HepG2 (cell line): ENCODE data around the gene EMC9. TPM values are rescaled to one million over a fixed set of nuclear protein-coding genes. Genes with fewer than 3 reads are reported as not detected.

ENCODE experiments used
- CEBPZ ChIP-seq: IDR thresholded peaks from 2 replicates; pipeline ENCODE4 v1.6.1; 2012; ENCODE audit warnings: low read length, improper control_type of control experiment
- CHCHD3 ChIP-seq: sonication (generic); formaldehyde crosslinking; IDR thresholded peaks from 2 replicates; pipeline ENCODE4 v1.8.0; 2022; ENCODE audit warnings: mild to moderate bottlenecking, missing genetic modification reagents, moderate library complexity
- GZF1 ChIP-seq: sonication (generic); formaldehyde crosslinking; IDR thresholded peaks from 2 replicates; pipeline ENCODE4 v1.5.1; 2020; ENCODE audit warnings: mild to moderate bottlenecking, missing genetic modification reagents
- ISL2 ChIP-seq: sonication (generic); formaldehyde crosslinking; IDR thresholded peaks from 2 replicates; pipeline ENCODE4 v1.5.0; 2020; ENCODE audit warnings: missing genetic modification reagents
- JARID2 ChIP-seq: sonication (generic); formaldehyde crosslinking; IDR thresholded peaks from 2 replicates; pipeline ENCODE4 v1.8.1; 2023; ENCODE audit warnings: missing genetic modification reagents, inconsistent platforms; ENCODE audit not compliant: insufficient replicate concordance
- JUND ChIP-seq: sonication (generic); formaldehyde crosslinking; IDR thresholded peaks from 2 replicates; pipeline ENCODE4 v1.8.0; 2022; ENCODE audit warnings: mild to moderate bottlenecking, missing genetic modification reagents
- KDM3A ChIP-seq: IDR thresholded peaks from 2 replicates; pipeline ENCODE4 v1.6.1; 2018; ENCODE audit warnings: low read depth, missing compliant biosample characterization
- LCORL ChIP-seq, 2 experiments: fragments of 450-650 bp in 1 of 2; sonication (generic) in 1 of 2; formaldehyde crosslinking in 1 of 2; IDR thresholded peaks; 2 replicates each; pipeline versions ENCODE4 v1.5.0 to v1.6.1; 2017 to 2020; ENCODE audit warnings: antibody characterized with exemption in 1 of 2, missing genetic modification reagents in 1 of 2
- MTA3 ChIP-seq: sonication (generic); formaldehyde crosslinking; IDR thresholded peaks from 2 replicates; pipeline ENCODE4 v1.4.0; 2020; ENCODE audit warnings: missing genetic modification reagents
- NR2F6 ChIP-seq, 2 experiments: IDR thresholded peaks; 2 replicates each; pipeline ENCODE4 v1.6.1; 2016; ENCODE audit warnings: antibody characterized with exemption in 1 of 2, mild to moderate bottlenecking in 1 of 2
- PCBP2 ChIP-seq: fragments of 200-400 bp; formaldehyde crosslinking; optimal IDR thresholded peaks from 2 replicates; pipeline ENCODE3; 2018; ENCODE audit warnings: low read length, low read depth; ENCODE audit not compliant: poor library complexity, severe bottlenecking
- PTBP1 ChIP-seq: fragments of 200-400 bp; formaldehyde crosslinking; IDR thresholded peaks from 2 replicates; pipeline ENCODE4 v1.6.1; 2018; ENCODE audit warnings: low read length, low read depth; ENCODE audit not compliant: poor library complexity, severe bottlenecking
- SNAPC2 ChIP-seq: sonication (generic); formaldehyde crosslinking; IDR thresholded peaks from 2 replicates; pipeline ENCODE4 v1.8.1; 2022; ENCODE audit warnings: mild to moderate bottlenecking, missing genetic modification reagents
- SRSF1 ChIP-seq: fragments of 200-400 bp; formaldehyde crosslinking; optimal IDR thresholded peaks from 2 replicates; pipeline ENCODE3; 2017; ENCODE audit warnings: mild to moderate bottlenecking, low read depth, low read length, moderate library complexity
- ZBTB34 ChIP-seq: sonication (generic); formaldehyde crosslinking; IDR thresholded peaks from 2 replicates; pipeline ENCODE4 v1.8.0; 2022; ENCODE audit warnings: mild to moderate bottlenecking, missing genetic modification reagents
- ZNF101 ChIP-seq: sonication (generic); formaldehyde crosslinking; IDR thresholded peaks from 2 replicates; pipeline ENCODE4 v1.4.0; 2020; ENCODE audit warnings: mild to moderate bottlenecking, low read depth, missing genetic modification reagents, borderline replicate concordance
- ZNF510 ChIP-seq: sonication (generic); formaldehyde crosslinking; IDR thresholded peaks from 2 replicates; pipeline ENCODE4 v1.4.0; 2020; ENCODE audit warnings: low read depth, mild to moderate bottlenecking, missing genetic modification reagents
- ZNF576 ChIP-seq: sonication (generic); formaldehyde crosslinking; IDR thresholded peaks from 2 replicates; pipeline ENCODE4 v1.4.0; 2020; ENCODE audit warnings: mild to moderate bottlenecking, missing genetic modification reagents
- ZZZ3 ChIP-seq: sonication (generic); formaldehyde crosslinking; IDR thresholded peaks from 2 replicates; pipeline ENCODE4 v1.4.0; 2020; ENCODE audit warnings: missing genetic modification reagents, mild to moderate bottlenecking, borderline replicate concordance
- polyA plus RNA-seq, 8 experiments: library from polyadenylated mRNA; depleted of rRNA in 3 of 8; stranded (reverse) in 7 of 8; unstranded in 1 of 8; fragments of >200 nt; fragmentation: Illumina TruSeq in 4 of 8; extraction: Trizol in 4 of 8; gene quantifications; 2 replicates each; pipeline versions ENCODE4 v1.2.1 to v1.2.3, GENCODE V29; 2011 to 2016; ENCODE audit warnings: low read depth in 4 of 8, missing spikeins in 1 of 8, mixed read lengths in 1 of 8; ENCODE audit not compliant: insufficient read depth in 1 of 8
- total RNA-seq, 5 experiments: library from RNA; depleted of rRNA; stranded (reverse); fragments of >200 nt; fragmentation: Illumina TruSeq; extraction: Trizol; gene quantifications; 2 replicates each; pipeline ENCODE4 v1.2.3, GENCODE V29; 2016; ENCODE audit warnings: low read depth in 1 of 5
- TF ChIP-seq, protein P1 (sequence below): sonication (generic); formaldehyde crosslinking; IDR thresholded peaks from 2 replicates; pipeline ENCODE4 v1.5.1; 2020; ENCODE audit warnings: mild to moderate bottlenecking, missing genetic modification reagents, borderline replicate concordance
- TF ChIP-seq, protein P2 (sequence below): sonication (generic); formaldehyde crosslinking; IDR thresholded peaks from 2 replicates; pipeline ENCODE4 v1.4.0; 2020; ENCODE audit warnings: missing genetic modification reagents

Gene EMC9
- total and polyA plus RNA-seq, 2 of the 13 experiments (the other 11 are each of a cell fraction or from before 2014, with no cell fraction given), result 60.5 to 78.7 TPM

GRCh38 chr14:24115422-24116127 is 25.8 kb downstream of the EMC9 start (continued):
- no peak for TF ChIP-seq JUND (CRISPR knock-in tag)
- TF ChIP-seq CHCHD3 (CRISPR knock-in tag), result peak; percentile 30; the same call in 1 of the 2 replicates
- TF ChIP-seq, protein P1, sequence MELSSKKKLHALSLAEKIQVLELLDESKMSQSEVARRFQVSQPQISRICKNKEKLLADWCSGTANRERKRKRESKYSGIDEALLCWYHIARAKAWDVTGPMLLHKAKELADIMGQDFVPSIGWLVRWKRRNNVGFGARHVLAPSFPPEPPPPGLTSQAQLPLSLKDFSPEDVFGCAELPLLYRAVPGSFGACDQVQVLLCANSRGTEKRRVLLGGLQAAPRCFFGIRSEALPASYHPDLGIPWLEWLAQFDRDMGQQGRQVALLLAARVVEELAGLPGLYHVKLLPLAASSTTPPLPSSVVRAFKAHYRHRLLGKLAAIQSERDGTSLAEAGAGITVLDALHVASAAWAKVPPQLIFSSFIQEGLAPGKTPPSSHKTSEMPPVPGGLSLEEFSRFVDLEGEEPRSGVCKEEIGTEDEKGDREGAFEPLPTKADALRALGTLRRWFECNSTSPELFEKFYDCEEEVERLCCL, result no peak
- TF ChIP-seq JARID2, result peak; percentile 65
- no peak for TF ChIP-seq SRSF1
- no peak for TF ChIP-seq MTA3 (CRISPR knock-in tag)
- TF ChIP-seq ZNF101 (CRISPR knock-in tag), result no peak
- no peak for TF ChIP-seq PCBP2
- TF ChIP-seq LCORL (IDR thresholded peaks at IDR 0.05), result no peak
- no peak for TF ChIP-seq LCORL (CRISPR knock-in tag; IDR thresholded peaks at IDR 0.05)
- peak; percentile 30; the same call in 1 of the 2 replicates for TF ChIP-seq SNAPC2 (CRISPR knock-in tag)
- TF ChIP-seq NR2F6 (IDR thresholded peaks at IDR 0.05), result no peak
- TF ChIP-seq NR2F6 (CRISPR knock-in tag; IDR thresholded peaks at IDR 0.05), result no peak
- TF ChIP-seq PTBP1, result peak; percentile 60
- TF ChIP-seq ISL2, result no peak; the same call in 1 of the 2 replicates
- TF ChIP-seq ZNF576 (CRISPR knock-in tag), result no peak
- TF ChIP-seq, protein P2, sequence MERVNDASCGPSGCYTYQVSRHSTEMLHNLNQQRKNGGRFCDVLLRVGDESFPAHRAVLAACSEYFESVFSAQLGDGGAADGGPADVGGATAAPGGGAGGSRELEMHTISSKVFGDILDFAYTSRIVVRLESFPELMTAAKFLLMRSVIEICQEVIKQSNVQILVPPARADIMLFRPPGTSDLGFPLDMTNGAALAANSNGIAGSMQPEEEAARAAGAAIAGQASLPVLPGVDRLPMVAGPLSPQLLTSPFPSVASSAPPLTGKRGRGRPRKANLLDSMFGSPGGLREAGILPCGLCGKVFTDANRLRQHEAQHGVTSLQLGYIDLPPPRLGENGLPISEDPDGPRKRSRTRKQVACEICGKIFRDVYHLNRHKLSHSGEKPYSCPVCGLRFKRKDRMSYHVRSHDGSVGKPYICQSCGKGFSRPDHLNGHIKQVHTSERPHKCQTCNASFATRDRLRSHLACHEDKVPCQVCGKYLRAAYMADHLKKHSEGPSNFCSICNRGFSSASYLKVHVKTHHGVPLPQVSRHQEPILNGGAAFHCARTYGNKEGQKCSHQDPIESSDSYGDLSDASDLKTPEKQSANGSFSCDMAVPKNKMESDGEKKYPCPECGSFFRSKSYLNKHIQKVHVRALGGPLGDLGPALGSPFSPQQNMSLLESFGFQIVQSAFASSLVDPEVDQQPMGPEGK, result no peak
- TF ChIP-seq ZZZ3, result no peak
- TF ChIP-seq GZF1, result peak; percentile 74; the same call in 1 of the 2 replicates
- TF ChIP-seq KDM3A (CRISPR knock-in tag), result 0 out of 2 replicates have a peak, but pooled peaks have one; percentile 26
- TF ChIP-seq ZNF510 (CRISPR knock-in tag), result no peak
- no peak for TF ChIP-seq CEBPZ
- no peak; the same call in 1 of the 2 replicates for TF ChIP-seq ZBTB34 (CRISPR knock-in tag)
